ENCODE measurements around the gene PHACTR1. TPM values are rescaled to one million over a fixed set of nuclear protein-coding genes. Genes with fewer than 3 reads are reported as not detected.

Gene PHACTR1
- total RNA-seq, 1 experiment from 2014 or later: 15.5 TPM

DNA sequence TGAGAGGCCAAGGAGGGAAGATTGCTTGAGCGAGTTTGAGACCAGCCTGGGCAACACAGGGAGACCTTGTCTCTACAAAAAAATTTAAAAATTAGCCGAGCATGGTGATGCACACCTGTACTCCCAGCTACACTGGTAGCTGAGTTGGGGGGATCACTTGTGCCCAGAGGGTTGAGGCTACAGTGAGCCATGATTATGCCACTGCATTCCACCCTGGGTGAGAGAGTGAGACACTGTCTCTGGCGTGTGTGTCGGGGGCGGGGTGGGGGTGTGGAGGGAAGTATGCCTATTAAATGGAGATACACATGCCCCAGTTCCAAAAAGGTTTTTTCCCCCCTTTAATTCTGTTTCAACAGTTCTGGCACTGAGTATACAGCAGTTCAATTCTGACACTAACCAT is 388.6 kb downstream of the PHACTR1 start:
- Mint-ChIP-seq H3K4me1 (peaks cover 18% of the 10 kb centered on the region), H3K36me3 (no peaks in the 10 kb centered on the region), H3K27ac (no peak overlapping the region), H3K4me3 (no peak overlapping the region), H3K27me3 (ENCODE audit: low read depth) (no peaks in the 10 kb centered on the region), H3K9me3 (peaks cover 5% of the 10 kb centered on the region; the same call in 1 of the 2 replicates)
- ChIA-PET POLR2A (no interaction called here), CTCF (no interaction called here)
- no peak for ATAC-seq
- no peak for DNase-seq (ENCODE audit: low spot score)
- no peak for TF ChIP-seq FOXK1 (CRISPR knock-in tag; IDR thresholded peaks at IDR 0.05)
- no peak for TF ChIP-seq GABPB1 (CRISPR knock-in tag; IDR thresholded peaks at IDR 0.05)
- TF ChIP-seq FOXP1 (CRISPR knock-in tag; IDR thresholded peaks at IDR 0.05; ENCODE audit: borderline replicate concordance): no peak
- no peak for TF ChIP-seq CBFB (CRISPR knock-in tag; IDR thresholded peaks at IDR 0.05; ENCODE audit: low read depth)
- TF ChIP-seq ESRRA (CRISPR knock-in tag; IDR thresholded peaks at IDR 0.05; ENCODE audit: borderline replicate concordance): no peak
- TF ChIP-seq, protein P1, sequence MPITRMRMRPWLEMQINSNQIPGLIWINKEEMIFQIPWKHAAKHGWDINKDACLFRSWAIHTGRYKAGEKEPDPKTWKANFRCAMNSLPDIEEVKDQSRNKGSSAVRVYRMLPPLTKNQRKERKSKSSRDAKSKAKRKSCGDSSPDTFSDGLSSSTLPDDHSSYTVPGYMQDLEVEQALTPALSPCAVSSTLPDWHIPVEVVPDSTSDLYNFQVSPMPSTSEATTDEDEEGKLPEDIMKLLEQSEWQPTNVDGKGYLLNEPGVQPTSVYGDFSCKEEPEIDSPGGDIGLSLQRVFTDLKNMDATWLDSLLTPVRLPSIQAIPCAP (CRISPR knock-in tag; IDR thresholded peaks at IDR 0.05): no peak
- no peak for TF ChIP-seq ZNF423 (CRISPR knock-in tag; IDR thresholded peaks at IDR 0.05)
- TF ChIP-seq ZNF121 (CRISPR knock-in tag; IDR thresholded peaks at IDR 0.05): no peak

DNA sequence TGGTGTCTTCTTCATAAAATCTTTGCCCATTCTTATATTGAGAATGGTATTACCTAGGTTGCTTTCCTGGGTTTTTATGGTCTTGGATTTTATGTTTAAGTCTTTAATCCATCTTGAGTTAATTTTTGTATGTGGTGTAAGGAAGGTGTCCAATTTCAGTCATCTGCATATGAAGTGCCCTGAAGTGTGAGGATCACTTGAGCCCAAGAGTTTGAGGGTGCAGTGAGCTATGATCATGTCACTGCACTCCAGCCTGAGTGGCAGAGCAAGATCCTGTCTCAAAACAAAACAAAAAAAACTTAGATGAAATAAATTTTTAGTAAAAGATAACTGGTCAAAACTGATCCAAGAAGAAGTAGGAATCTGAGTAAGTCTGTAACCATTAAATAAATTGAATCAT is 396.4 kb downstream of the PHACTR1 start:
- ChIA-PET POLR2A (no interaction called here), CTCF (no interaction called here)
- TF ChIP-seq, protein P2, sequence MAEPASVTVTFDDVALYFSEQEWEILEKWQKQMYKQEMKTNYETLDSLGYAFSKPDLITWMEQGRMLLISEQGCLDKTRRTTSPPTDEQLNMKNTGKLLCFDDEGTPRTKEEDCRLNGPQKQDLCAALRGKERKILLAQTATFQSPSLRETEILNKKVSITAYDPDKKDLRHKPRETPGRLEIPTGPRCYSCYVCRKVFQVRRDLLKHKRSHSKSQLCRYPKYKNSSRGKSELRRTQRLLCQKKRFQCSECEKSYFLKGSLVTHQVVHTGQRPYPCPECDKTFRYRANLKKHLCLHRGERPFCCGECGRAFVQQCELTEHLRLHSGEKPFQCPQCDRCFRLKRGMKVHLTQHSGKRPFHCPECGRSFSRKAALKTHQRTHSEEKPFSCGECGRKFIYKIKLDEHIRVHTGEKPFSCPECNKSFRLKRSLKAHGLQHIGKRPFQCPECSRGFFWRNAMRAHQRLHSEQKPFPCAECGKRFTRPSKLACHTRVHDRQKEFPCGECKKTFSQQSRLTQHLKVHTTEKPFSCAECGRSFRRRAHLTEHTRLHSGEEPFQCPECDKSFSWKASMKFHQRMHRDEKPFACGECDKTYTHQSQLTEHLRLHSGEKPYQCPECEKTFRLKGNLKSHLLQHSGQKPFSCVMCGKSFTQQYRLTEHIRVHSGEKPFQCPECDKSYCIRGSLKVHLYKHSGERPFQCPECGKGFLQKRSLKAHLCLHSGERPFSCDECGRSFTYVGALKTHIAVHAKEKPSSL (CRISPR knock-in tag; conservative IDR thresholded peaks at IDR 0.05): no peak
- H3K4me1 Mint-ChIP-seq: peaks cover 41% of the 10 kb centered on the region
- no peak for DNase-seq (ENCODE audit: low spot score)
- H3K36me3 Mint-ChIP-seq: no peaks in the 10 kb centered on the region
- H3K27me3 Mint-ChIP-seq (ENCODE audit: low read depth): no peaks in the 10 kb centered on the region
- peaks cover 12% of the 10 kb centered on the region; the same call in 1 of the 2 replicates for H3K9me3 Mint-ChIP-seq
- H3K27ac Mint-ChIP-seq: no peak overlapping the region
- no peak overlapping the region for H3K4me3 Mint-ChIP-seq
- ATAC-seq: no peak

DNA sequence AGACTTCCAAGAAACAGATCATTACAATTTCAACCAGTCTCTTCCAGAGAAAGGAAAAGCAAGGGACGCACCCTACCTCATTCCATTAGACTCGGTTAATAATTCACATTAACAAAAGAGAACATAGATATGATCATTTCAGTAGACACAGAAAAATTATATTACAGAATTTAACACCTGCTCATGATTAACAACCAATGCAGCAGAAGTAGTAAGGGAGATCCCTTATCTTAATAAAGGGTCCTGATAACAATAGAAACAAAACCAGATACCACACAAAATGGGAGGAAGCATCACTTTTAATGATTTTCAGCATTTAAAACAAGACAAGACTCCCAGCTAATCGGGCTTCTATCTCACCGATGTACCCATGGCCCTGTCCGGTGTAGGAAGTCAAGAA is 396.8 kb downstream of the PHACTR1 start:
- POLR2A ChIA-PET: no interaction called here
- CTCF ChIA-PET: no interaction called here
- Mint-ChIP-seq H3K27me3 (ENCODE audit: low read depth) (no peaks in the 10 kb centered on the region), H3K27ac (no peak overlapping the region), H3K9me3 (peaks cover 12% of the 10 kb centered on the region; the same call in 1 of the 2 replicates), H3K4me3 (no peak overlapping the region), H3K36me3 (no peaks in the 10 kb centered on the region), H3K4me1 (peaks cover 41% of the 10 kb centered on the region)
- ATAC-seq (no peak), DNase-seq (ENCODE audit: low spot score) (no peak)
- TF ChIP-seq MYBL2 (CRISPR knock-in tag; IDR thresholded peaks at IDR 0.05): no peak
- TF ChIP-seq NFYB (CRISPR knock-in tag; conservative IDR thresholded peaks at IDR 0.05; ENCODE audit: low read depth): no peak
- TF ChIP-seq ZNF317 (CRISPR knock-in tag; IDR thresholded peaks at IDR 0.05; ENCODE audit: borderline replicate concordance, low read depth): no peak
- TF ChIP-seq, protein P3, sequence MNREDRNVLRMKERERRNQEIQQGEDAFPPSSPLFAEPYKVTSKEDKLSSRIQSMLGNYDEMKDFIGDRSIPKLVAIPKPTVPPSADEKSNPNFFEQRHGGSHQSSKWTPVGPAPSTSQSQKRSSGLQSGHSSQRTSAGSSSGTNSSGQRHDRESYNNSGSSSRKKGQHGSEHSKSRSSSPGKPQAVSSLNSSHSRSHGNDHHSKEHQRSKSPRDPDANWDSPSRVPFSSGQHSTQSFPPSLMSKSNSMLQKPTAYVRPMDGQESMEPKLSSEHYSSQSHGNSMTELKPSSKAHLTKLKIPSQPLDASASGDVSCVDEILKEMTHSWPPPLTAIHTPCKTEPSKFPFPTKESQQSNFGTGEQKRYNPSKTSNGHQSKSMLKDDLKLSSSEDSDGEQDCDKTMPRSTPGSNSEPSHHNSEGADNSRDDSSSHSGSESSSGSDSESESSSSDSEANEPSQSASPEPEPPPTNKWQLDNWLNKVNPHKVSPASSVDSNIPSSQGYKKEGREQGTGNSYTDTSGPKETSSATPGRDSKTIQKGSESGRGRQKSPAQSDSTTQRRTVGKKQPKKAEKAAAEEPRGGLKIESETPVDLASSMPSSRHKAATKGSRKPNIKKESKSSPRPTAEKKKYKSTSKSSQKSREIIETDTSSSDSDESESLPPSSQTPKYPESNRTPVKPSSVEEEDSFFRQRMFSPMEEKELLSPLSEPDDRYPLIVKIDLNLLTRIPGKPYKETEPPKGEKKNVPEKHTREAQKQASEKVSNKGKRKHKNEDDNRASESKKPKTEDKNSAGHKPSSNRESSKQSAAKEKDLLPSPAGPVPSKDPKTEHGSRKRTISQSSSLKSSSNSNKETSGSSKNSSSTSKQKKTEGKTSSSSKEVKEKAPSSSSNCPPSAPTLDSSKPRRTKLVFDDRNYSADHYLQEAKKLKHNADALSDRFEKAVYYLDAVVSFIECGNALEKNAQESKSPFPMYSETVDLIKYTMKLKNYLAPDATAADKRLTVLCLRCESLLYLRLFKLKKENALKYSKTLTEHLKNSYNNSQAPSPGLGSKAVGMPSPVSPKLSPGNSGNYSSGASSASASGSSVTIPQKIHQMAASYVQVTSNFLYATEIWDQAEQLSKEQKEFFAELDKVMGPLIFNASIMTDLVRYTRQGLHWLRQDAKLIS (CRISPR knock-in tag; IDR thresholded peaks at IDR 0.05; ENCODE audit: borderline replicate concordance): no peak
- TF ChIP-seq ETV6 (CRISPR knock-in tag; IDR thresholded peaks at IDR 0.05): no peak
- no peak for TF ChIP-seq CBFB (CRISPR knock-in tag; IDR thresholded peaks at IDR 0.05; ENCODE audit: low read depth)
- no peak for TF ChIP-seq PRRX2 (CRISPR knock-in tag; IDR thresholded peaks at IDR 0.05)
- no peak for TF ChIP-seq TCF7 (CRISPR knock-in tag; IDR thresholded peaks at IDR 0.05; ENCODE audit: low read depth)
- no peak for TF ChIP-seq ELF4 (CRISPR knock-in tag; IDR thresholded peaks at IDR 0.05; ENCODE audit: low read depth)
- TF ChIP-seq, protein P4, sequence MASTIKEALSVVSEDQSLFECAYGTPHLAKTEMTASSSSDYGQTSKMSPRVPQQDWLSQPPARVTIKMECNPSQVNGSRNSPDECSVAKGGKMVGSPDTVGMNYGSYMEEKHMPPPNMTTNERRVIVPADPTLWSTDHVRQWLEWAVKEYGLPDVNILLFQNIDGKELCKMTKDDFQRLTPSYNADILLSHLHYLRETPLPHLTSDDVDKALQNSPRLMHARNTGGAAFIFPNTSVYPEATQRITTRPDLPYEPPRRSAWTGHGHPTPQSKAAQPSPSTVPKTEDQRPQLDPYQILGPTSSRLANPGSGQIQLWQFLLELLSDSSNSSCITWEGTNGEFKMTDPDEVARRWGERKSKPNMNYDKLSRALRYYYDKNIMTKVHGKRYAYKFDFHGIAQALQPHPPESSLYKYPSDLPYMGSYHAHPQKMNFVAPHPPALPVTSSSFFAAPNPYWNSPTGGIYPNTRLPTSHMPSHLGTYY (CRISPR knock-in tag; IDR thresholded peaks at IDR 0.05): no peak

Data from WTC11 (cell line).